Airway epithelial cell (primary cell): ENCODE results near the gene LPA. TPM values are rescaled to one million over a fixed set of nuclear protein-coding genes. Genes with fewer than 3 reads are reported as not detected.

Experiments used
- total RNA-seq: library from RNA; depleted of rRNA; stranded (reverse); fragments of >200 nt; gene quantifications from 2 replicates; pipeline ENCODE4 v1.2.3, GENCODE V29; 2015

LPA gene
- not detected in 2 replicates for total RNA-seq

GRCh38 chr6:160664198-160664597, at the start of gene LPA:
TSS of gene LPA (minus strand) at chr6:160664275. CDS start at chr6:160664214, 61 bp downstream.

GRCh38 chr6:160701918-160702680, 38.0 kb upstream of the LPA start, which contains the start of gene PLG:
TSS of gene PLG (plus strand) at chr6:160702244. CDS start at chr6:160702305, 61 bp downstream.

Other genes starting within 250 kb of the LPA start
- gene PLG, start 38.0 kb upstream of the LPA start, total RNA-seq, result not detected in 2 replicates